PFSK-1 (cell line): ENCODE results near the gene ESR2.

Experiments
- FOXP2 ChIP-seq: optimal IDR thresholded peaks from 2 replicates; pipeline ENCODE3; 2011; ENCODE audit warnings: borderline replicate concordance, control low read depth, inconsistent platforms; ENCODE audit not compliant: insufficient read depth; ENCODE audit errors: extremely low read length, extremely low read depth
- POLR2AphosphoS5 ChIP-seq: IDR thresholded peaks from 2 replicates; pipeline ENCODE4 v1.6.1; 2012; ENCODE audit warnings: low read depth, mild to moderate bottlenecking, control low read depth, low read length, moderate library complexity

DNA sequence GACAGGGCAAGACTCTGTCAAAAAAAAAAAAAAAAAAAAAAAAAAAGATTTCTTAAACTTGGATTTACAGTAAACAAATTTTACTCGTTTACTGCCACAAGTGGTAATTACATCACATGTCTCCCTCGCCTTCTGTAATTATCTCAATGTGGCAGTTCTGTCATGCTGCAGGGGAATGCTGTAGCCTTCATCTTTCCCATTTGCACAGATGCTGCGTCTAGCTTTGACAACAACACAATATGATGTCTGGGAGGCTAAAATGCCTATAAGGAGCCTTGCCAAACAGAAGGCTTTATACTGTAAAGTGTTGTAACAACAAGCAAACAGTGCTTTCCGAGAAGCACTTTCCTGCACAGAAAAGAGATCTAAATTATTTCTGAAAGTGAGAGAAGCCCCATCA is 48.7 kb downstream of the ESR2 start:
- TF ChIP-seq POLR2AphosphoS5 (no peak), FOXP2 (no peak)
